Lower lobe of right lung (tissue), 2 donors: Measurements from ENCODE around the gene CELF4. TPM values are rescaled to one million over a fixed set of nuclear protein-coding genes. Genes with fewer than 3 reads are reported as not detected.

Experiments
- ATAC-seq, 2 donors: fragments of 200-7000 bp; cut with Tn5 transposase; one replicate each; pipeline ENCODE4 v1.9.1; 2020 to 2022; ENCODE audit warnings: mild to moderate bottlenecking in 2 of 2, moderate library complexity in 2 of 2
- DNase-seq: peaks from one replicate; pipeline ENCODE4 v3.0.0-alpha.2; 2020
- H3K27ac ChIP-seq: fragments of 200-600 bp; one replicate; pipeline ENCODE4 v1.8.0; 2022
- H3K27me3 ChIP-seq: fragments of 200-600 bp; one replicate; pipeline ENCODE4 v1.8.0; 2022; ENCODE audit warnings: low read depth
- H3K36me3 ChIP-seq: fragments of 200-600 bp; one replicate; pipeline ENCODE4 v1.8.0; 2022; ENCODE audit warnings: mild to moderate bottlenecking
- H3K4me1 ChIP-seq: fragments of 200-600 bp; one replicate; pipeline ENCODE4 v1.8.0; 2022
- H3K4me3 ChIP-seq: fragments of 200-600 bp; one replicate; pipeline ENCODE4 v1.8.0; 2022; ENCODE audit warnings: mild to moderate bottlenecking
- H3K9me3 ChIP-seq: fragments of 200-600 bp; one replicate; pipeline ENCODE4 v1.8.0; 2022
- intact Hi-C: fragments of 100-400 bp; cut with DNase I; formaldehyde crosslinking; loops from one replicate; pipeline ENCODE4 v1.11.0; 2022
- total RNA-seq: library from RNA; stranded (reverse); fragmentation: NEBNext Ultra II Directional; extraction: Animal tissue kit (Norgen Biotek cat#: 25700); gene quantifications from one replicate; pipeline ENCODE4 v1.2.1, GENCODE V29; 2021
- TF ChIP-seq, protein P1 (sequence below): fragments of 200-600 bp; IDR thresholded peaks from one replicate; pipeline ENCODE4 v1.8.0; 2022; ENCODE audit warnings: antibody characterized with exemption, mild to moderate bottlenecking
- donor health status: DM: no; HTN: yes; CAD: no; lungs with severe emphysema.

The CELF4 gene
- total RNA-seq, 1 donor from 2014 or later = 0.38 TPM

DNA sequence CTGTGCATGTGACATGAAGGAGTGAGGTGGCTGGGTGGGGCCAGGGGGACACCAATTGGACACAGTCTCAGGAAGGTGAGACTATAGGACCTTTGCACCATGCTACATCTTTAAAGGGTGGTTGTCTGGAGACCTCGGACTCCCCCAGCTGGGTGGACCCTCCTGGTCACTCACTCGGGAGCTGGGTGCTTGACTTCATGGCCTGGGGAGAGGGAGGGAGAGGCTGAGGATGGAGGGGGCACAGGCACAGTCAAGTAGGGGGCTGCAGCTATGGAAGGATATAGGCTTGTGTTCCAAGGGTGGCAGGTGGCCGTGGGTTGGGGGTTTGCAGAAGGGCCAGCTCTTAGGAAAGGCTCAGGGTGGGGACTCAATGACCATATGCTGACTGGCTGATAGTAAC is 7.1 kb upstream of the CELF4 start:
- ATAC-seq (no peak), DNase-seq (no peak)
- Histone ChIP-seq H3K27ac (no peak overlapping the region), H3K9me3 (no peaks in the 10 kb centered on the region), H3K36me3 (no peaks in the 10 kb centered on the region), H3K4me1 (peaks cover 2% of the 10 kb centered on the region), H3K27me3 (peaks cover 43% of the 10 kb centered on the region), H3K4me3 (no peak overlapping the region)
- TF ChIP-seq, protein P1, sequence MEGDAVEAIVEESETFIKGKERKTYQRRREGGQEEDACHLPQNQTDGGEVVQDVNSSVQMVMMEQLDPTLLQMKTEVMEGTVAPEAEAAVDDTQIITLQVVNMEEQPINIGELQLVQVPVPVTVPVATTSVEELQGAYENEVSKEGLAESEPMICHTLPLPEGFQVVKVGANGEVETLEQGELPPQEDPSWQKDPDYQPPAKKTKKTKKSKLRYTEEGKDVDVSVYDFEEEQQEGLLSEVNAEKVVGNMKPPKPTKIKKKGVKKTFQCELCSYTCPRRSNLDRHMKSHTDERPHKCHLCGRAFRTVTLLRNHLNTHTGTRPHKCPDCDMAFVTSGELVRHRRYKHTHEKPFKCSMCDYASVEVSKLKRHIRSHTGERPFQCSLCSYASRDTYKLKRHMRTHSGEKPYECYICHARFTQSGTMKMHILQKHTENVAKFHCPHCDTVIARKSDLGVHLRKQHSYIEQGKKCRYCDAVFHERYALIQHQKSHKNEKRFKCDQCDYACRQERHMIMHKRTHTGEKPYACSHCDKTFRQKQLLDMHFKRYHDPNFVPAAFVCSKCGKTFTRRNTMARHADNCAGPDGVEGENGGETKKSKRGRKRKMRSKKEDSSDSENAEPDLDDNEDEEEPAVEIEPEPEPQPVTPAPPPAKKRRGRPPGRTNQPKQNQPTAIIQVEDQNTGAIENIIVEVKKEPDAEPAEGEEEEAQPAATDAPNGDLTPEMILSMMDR = no peak
- intact Hi-C loops = no loop called here

DNA sequence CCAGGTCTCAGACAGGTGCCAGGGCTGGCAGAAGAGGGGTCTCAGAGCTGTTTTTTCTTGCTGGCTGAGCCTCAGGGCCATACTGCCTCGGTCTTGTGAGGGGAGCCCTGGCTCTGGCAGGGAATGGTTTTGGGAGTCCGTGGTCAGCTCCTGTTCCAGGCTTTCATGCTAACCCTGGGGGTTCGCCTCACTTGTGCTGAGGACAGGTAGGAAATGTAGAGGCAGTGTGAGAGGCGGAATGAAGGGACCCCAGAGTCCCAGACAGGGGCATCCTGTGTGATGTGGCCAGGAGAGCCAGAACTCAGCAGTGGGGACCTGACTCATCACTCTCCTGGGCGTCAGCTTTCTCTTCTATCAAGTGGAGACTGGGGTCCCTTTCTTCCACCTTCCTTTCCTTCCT is 5.7 kb upstream of the CELF4 start:
- no peaks in the 10 kb centered on the region for H3K9me3 ChIP-seq
- no peak for ATAC-seq
- TF ChIP-seq, protein P1 = no peak

DNA sequence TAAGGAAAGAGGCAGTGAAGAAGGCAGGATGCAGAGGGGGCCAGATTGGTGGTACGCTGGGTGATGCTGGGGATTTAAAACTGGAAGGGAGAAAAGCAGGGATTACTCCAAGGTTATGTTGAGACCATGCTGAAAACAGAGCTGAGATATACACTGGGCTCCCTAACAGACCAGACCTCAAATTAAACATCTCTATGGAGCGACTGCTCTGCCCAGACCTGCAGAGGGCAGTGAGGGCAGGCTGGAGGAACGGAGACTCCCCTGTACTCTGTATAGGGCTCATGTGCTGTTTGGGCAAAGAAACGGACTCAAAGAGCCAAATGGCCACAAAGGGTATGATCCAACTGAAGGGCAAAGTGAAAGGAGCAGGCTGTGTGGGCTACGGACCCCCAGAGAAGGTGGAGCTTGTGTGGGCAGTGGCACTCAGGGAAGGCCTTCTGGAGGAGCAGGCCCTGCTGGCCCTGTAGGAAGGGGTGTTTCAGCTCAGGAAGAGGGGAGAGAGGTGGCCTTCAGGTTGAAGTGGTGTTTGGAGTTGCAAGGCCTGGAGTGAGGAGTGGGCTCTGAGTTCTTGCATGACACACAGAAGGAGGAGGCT is 4.8 kb upstream of the CELF4 start:
- TF ChIP-seq, protein P1 = no peak
- H3K4me3 ChIP-seq = no peak overlapping the region
- no peaks in the 10 kb centered on the region for H3K9me3 ChIP-seq
- intact Hi-C loops = no loop called here
- H3K27ac ChIP-seq = no peak overlapping the region
- H3K4me1 ChIP-seq = peaks cover 18% of the 10 kb centered on the region
- peaks cover 58% of the 10 kb centered on the region for H3K27me3 ChIP-seq
- no peaks in the 10 kb centered on the region for H3K36me3 ChIP-seq
- DNase-seq (no peak), ATAC-seq (no peak)

More for the DNA sequence above, 5.7 kb upstream of the CELF4 start:
- intact Hi-C loops = no loop called here
- Histone ChIP-seq H3K27ac (no peak overlapping the region), H3K36me3 (no peaks in the 10 kb centered on the region), H3K27me3 (peaks cover 54% of the 10 kb centered on the region), H3K4me1 (peaks cover 17% of the 10 kb centered on the region), H3K4me3 (no peak overlapping the region)
- DNase-seq = no peak

DNA sequence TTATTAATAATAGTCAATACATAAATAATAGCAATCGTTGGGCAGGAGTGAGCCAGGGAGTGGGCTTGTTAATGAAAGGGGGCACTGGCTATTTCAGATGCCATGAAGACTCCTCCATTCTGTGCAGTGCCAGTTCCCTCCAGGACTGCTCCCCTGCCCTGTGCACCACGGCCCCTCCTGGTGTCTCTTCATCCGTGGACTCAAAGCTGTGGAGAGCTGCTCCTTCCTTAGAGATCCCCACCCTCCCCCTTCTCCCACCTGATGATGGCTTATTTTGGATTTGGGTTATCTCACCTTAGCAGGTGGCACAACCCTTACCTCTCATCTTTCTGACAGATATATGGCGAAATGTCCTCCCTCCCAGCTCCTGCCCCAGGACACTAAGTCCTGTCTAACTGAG is 3.1 kb upstream of the CELF4 start:
- intact Hi-C loops = no loop called here
- Histone ChIP-seq H3K36me3 (no peaks in the 10 kb centered on the region), H3K27ac (no peak overlapping the region), H3K9me3 (no peaks in the 10 kb centered on the region), H3K27me3 (peaks cover 76% of the 10 kb centered on the region), H3K4me3 (no peak overlapping the region), H3K4me1 (peaks cover 24% of the 10 kb centered on the region)
- DNase-seq (no peak), ATAC-seq (no peak)
- TF ChIP-seq, protein P1 = no peak

DNA sequence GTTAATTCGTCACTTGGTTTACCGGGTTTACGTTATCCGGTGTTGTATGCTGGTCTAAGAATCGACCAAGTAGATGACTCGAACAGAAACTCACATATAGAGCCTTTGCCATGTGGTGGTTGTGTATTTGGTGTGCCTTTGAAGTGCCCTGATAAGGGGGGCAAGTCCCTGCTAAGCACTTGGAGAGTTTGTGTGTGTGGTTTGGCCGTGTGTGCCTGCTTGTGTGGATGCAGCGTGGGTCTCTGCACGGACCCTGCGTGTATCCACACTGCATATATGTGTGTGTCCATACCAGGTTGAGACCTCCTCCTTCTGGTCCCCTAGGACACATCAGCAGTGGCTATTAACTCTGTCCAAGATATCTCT is 2.4 kb upstream of the CELF4 start:
- peaks cover 83% of the 10 kb centered on the region for H3K27me3 ChIP-seq

More for the DNA sequence above, 2.4 kb upstream of the CELF4 start:
- ATAC-seq (no peak), DNase-seq (no peak)
- Histone ChIP-seq H3K27ac (no peak overlapping the region), H3K36me3 (no peaks in the 10 kb centered on the region), H3K4me1 (peaks cover 24% of the 10 kb centered on the region), H3K4me3 (peak overlapping the region; percentile 61), H3K9me3 (no peaks in the 10 kb centered on the region)
- intact Hi-C loops = no loop called here
- TF ChIP-seq, protein P1 = no peak
